Measurements from ENCODE around the gene TRPV2.
"Not testable (repeated sequence)": the region's sequence is repeated elsewhere in the genome, so short reads cannot be mapped to it uniquely, and the experiment has no call there.

TRPV2 gene

GRCh38 chr17:16435925-16436886, 20.8 kb downstream of the TRPV2 start:
- no peak for DNase-seq (ENCODE audit: low spot score)

GRCh38 chr17:16437083-16437482, 21.7 kb downstream of the TRPV2 start:
- DNase-seq (ENCODE audit: low spot score), result no peak

GRCh38 chr17:16438173-16438556, 22.8 kb downstream of the TRPV2 start:
- no peak for DNase-seq (ENCODE audit: low spot score)

GRCh38 chr17:16438557-16439302, 23.4 kb downstream of the TRPV2 start:
- peak; percentile 97 for DNase-seq (ENCODE audit: low spot score)

GRCh38 chr17:16439303-16439791, 24.0 kb downstream of the TRPV2 start:
- peak; percentile 16 for DNase-seq (ENCODE audit: low spot score)

- DNase-seq (ENCODE audit: low spot score), result peak; percentile 16
Measured at GRCh38 chr17:16439811-16440351, 24.5 kb downstream of the TRPV2 start.

GRCh38 chr17:16440354-16440753, 25.0 kb downstream of the TRPV2 start:
- not testable (repeated sequence) for DNase-seq (ENCODE audit: low spot score)

- no peak for DNase-seq (ENCODE audit: low spot score)
Measured at GRCh38 chr17:16440901-16441629, 25.7 kb downstream of the TRPV2 start.

GRCh38 chr17:16442141-16442540, 26.8 kb downstream of the TRPV2 start:
- DNase-seq (ENCODE audit: low spot score), result no peak

- DNase-seq (ENCODE audit: low spot score), result no peak
Measured at GRCh38 chr17:16442594-16443510, 27.5 kb downstream of the TRPV2 start.

GRCh38 chr17:16443511-16444257, 28.3 kb downstream of the TRPV2 start:
- no peak for DNase-seq (ENCODE audit: low spot score)

GRCh38 chr17:16444258-16444886, 29.0 kb downstream of the TRPV2 start:
- no peak for DNase-seq (ENCODE audit: low spot score)

GRCh38 chr17:16446338-16446983, 31.1 kb downstream of the TRPV2 start:
- no peak for DNase-seq (ENCODE audit: low spot score)

GRCh38 chr17:16447676-16448075, 32.3 kb downstream of the TRPV2 start:
- no peak for DNase-seq (ENCODE audit: low spot score)

GRCh38 chr17:16448490-16448889, 33.1 kb downstream of the TRPV2 start:
- DNase-seq (ENCODE audit: low spot score), result no peak

GRCh38 chr17:16449121-16449570, 33.8 kb downstream of the TRPV2 start:
- no peak for DNase-seq (ENCODE audit: low spot score)

GRCh38 chr17:16450028-16450427, 34.7 kb downstream of the TRPV2 start:
- DNase-seq (ENCODE audit: low spot score), result no peak

GRCh38 chr17:16452268-16452667, 36.9 kb downstream of the TRPV2 start:
- not testable (repeated sequence) for DNase-seq (ENCODE audit: low spot score)

GRCh38 chr17:16453493-16453851, 38.1 kb downstream of the TRPV2 start:
- no peak for DNase-seq (ENCODE audit: low spot score)
